Lower leg skin (tissue), 4 donors: ENCODE measurements around the gene CKM. TPM values are rescaled to one million over a fixed set of nuclear protein-coding genes. Genes with fewer than 3 reads are reported as not detected.

Source experiments
- DNase-seq, 2 donors: peaks; one replicate each; pipeline ENCODE4 v3.0.0-alpha.2; 2019; ENCODE audit warnings: low spot score in 2 of 2
- H3K4me3 ChIP-seq: fragments of 200-600 bp; sonication (generic); 2 replicates; pipeline ENCODE4 v1.5.1; 2017; ENCODE audit warnings: mild to moderate bottlenecking, low read depth; ENCODE audit not compliant: poor library complexity, severe bottlenecking
- CTCF ChIP-seq, 3 donors: fragments of 450-650 bp; IDR thresholded peaks; one replicate each; pipeline ENCODE4 v1.5.1; 2016; ENCODE audit warnings: antibody characterized with exemption in 3 of 3, mild to moderate bottlenecking in 3 of 3, moderate library complexity in 2 of 3
- POLR2A ChIP-seq, 2 donors: fragments of 450-650 bp; IDR thresholded peaks; one replicate each; pipeline ENCODE4 v1.6.1; 2016 to 2017; ENCODE audit warnings: antibody characterized with exemption in 2 of 2, mild to moderate bottlenecking in 1 of 2, moderate library complexity in 1 of 2
- WGBS, 2 donors: methylation state at CpG; one replicate each; pipeline ENCODE4 v1.1.5; 2018; 5-methylcytosine and 5-hydroxymethylcytosine counted together
- intact Hi-C: fragments of 100-400 bp; cut with DNase I; formaldehyde crosslinking; loops from one replicate; pipeline ENCODE4 v1.15.0; 2023; ENCODE audit warnings: low total_unique reads
- total RNA-seq, 4 donors: library from RNA; depleted of rRNA; stranded (reverse); fragments of >200 nt; gene quantifications; one replicate each; pipeline ENCODE4 v1.1.0, GENCODE V29; 2016

CKM gene
- total RNA-seq, 4 donors from 2014 or later, result 0.13 to 2.9 (median 1.3) TPM; not detected in 1

- no peak for DNase-seq
- intact Hi-C loops, result no loop called here
- TF ChIP-seq POLR2A (IDR thresholded peaks at IDR 0.05), result no peak
- TF ChIP-seq CTCF (IDR thresholded peaks at IDR 0.05), result no peak
- WGBS, 2 donors, result 97 to 99% methylated on average over 5 of the region's 5 CpGs
- no peak overlapping the region for H3K4me3 ChIP-seq
Observed at GRCh38 chr19:45298264-45298663, 24.4 kb downstream of the CKM start.

DNA sequence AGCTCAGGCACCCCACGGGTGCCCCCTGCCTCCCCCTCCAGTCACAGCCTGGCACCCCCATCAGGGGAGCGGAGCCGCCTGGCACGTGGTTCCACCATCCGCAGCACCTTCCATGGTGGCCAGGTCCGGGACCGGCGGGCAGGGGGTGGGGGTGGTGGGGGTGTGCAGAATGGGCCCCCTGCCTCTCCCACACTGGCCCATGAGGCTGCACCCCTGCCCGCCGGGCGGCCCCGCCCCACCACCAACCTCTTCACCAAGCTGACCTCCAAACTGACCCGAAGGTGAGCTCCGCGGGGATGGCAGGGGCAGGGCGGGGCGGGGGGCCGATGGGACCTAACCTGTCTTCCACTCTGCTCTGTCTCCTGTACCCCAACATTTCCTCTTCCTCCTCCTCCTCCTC lies 25.0 kb downstream of the CKM start:
- H3K4me3 ChIP-seq, result no peak overlapping the region
- 94 to 97% methylated on average over 10 to 18 of the region's 18 CpGs for WGBS, 2 donors
- intact Hi-C loops, result no loop called here
- no peak for DNase-seq
- TF ChIP-seq CTCF (IDR thresholded peaks at IDR 0.05) (no peak), POLR2A (IDR thresholded peaks at IDR 0.05) (no peak)

DNA sequence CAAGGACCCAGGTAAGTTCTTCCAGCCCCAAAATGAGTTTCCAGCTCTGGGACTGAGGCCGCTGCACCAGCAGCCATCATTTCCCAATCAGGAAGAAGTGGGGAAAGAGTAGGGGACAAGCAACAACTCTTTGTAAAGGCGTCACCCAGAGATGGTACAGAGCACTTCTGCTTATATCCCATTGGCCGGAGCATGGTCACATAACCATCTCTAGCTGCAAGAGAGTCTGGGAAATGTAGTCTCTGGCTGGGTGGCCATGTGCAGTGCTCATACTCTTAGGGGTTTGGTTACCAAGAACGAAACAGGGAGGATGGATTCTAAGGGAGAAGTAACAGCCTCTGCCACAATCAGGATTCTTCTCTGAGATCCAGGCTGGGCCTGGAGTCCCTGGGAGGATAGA lies 26.3 kb downstream of the CKM start:
- no peak for DNase-seq
- no peak for TF ChIP-seq CTCF (IDR thresholded peaks at IDR 0.05)
- TF ChIP-seq POLR2A (IDR thresholded peaks at IDR 0.05), result no peak
- WGBS, 2 donors, result 93% methylated on average over 4 of the region's 4 CpGs
- intact Hi-C loops, result no loop called here
- no peak overlapping the region for H3K4me3 ChIP-seq

DNA sequence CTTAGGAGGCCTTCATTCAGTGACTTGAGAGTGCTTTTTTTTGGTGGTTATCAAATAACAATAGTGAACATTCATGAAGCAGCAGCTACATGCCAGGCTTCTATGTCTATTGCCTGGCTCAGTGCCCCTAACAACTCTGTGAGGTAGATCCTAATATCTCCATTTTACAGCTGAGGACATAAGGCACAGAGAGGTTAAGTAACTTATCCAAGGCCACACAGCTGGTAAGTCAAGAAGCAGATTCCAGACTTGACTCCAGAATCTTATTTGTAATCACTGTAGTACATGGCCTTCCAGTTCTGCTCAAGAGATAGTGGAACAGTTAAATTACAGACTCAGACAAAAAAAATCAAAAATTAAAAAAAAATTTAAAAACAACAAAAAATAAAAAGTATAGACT lies 26.8 kb downstream of the CKM start:
- no peak overlapping the region for H3K4me3 ChIP-seq
- TF ChIP-seq CTCF (IDR thresholded peaks at IDR 0.05) (no peak), POLR2A (IDR thresholded peaks at IDR 0.05) (no peak)
- intact Hi-C loops, result no loop called here
- DNase-seq, result no peak

GRCh38 chr19:45294291-45295029 lies 28.2 kb downstream of the CKM start:
- no peak for DNase-seq
- TF ChIP-seq POLR2A (IDR thresholded peaks at IDR 0.05) (no peak), CTCF (IDR thresholded peaks at IDR 0.05) (no peak)
- intact Hi-C loops, result no loop called here
- 50 to 51% methylated on average over 12 of the region's 12 CpGs for WGBS, 2 donors
- no peak overlapping the region for H3K4me3 ChIP-seq

DNA sequence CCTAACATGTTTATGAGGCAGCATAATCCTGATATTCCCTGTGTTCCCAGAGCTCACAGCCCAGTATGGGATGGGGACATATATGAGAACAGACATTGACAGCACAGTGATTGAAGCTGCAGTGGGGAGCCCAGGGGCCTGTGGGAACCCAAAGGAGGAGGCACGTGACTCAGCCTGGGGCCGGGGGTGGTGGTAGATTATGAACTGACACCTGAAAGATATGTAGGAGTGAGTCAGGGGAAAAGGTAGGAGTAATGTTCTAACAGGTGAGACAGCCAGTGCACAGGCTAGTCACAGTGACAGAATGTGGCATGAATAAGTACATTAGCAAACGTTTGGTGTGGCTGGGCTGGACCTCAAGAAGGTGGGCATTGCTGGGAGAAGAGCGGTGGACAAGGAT lies 29.0 kb downstream of the CKM start:
- intact Hi-C loops, result no loop called here
- TF ChIP-seq CTCF (IDR thresholded peaks at IDR 0.05) (no peak), POLR2A (IDR thresholded peaks at IDR 0.05) (no peak)
- 77 to 78% methylated on average over 4 of the region's 4 CpGs for WGBS, 2 donors

More for the DNA sequence above, 29.0 kb downstream of the CKM start:
- DNase-seq, result no peak
- H3K4me3 ChIP-seq, result no peak overlapping the region
